ENCODE data around the gene AGPAT4. TPM values are rescaled to one million over a fixed set of nuclear protein-coding genes. Genes with fewer than 3 reads are reported as not detected.
"Not testable (repeated sequence)": the region's sequence is repeated elsewhere in the genome, so short reads cannot be mapped to it uniquely, and the experiment has no call there.

Gene AGPAT4
- total RNA-seq, 1 donor from 2014 or later, result 11.4 TPM

DNA sequence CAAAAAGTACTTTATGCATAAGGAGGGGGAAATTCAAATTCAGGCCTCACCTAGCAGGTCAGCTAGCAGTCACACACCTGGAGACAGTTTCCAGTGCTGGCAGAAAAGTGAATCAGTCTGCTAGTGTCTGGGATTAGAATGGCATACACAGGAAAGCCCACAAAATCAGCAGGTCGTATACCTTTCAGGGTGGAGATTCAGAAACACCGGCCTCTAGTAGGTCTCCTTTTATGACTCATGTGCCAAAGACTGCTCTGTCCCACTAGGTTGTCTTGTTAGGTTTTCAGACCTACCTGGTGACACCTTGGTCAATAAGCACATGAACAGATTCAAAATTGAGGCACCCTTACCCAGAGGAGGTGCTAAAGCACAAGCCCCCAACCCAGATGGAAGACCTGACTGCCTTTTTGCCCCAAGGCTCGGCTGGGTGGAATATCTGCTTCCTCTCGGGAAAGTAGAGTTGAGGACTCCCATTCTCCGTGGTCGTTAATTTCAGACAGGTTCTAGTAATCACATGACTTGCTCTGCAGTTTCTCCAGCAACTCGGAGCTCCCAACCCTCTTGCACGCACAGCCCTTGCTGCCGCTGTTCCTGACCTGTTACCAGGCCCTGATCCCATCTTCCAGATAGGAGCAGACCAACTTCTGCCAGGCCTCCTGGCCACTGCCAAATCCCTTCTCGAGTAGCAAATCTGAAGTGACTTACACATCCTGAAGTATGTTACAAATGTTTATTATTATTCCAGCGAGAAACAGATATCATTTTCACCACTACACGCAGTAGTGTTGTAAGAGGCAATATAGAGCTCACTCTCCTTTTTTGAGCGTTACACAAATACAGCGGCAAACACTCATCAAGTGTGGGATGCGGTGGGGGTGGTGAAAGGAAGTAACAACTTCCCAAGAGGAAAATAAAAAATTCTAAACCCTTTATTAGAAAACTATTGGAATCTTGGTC, 46.6 kb downstream of the AGPAT4 start:
- DNase-seq, result no peak

DNA sequence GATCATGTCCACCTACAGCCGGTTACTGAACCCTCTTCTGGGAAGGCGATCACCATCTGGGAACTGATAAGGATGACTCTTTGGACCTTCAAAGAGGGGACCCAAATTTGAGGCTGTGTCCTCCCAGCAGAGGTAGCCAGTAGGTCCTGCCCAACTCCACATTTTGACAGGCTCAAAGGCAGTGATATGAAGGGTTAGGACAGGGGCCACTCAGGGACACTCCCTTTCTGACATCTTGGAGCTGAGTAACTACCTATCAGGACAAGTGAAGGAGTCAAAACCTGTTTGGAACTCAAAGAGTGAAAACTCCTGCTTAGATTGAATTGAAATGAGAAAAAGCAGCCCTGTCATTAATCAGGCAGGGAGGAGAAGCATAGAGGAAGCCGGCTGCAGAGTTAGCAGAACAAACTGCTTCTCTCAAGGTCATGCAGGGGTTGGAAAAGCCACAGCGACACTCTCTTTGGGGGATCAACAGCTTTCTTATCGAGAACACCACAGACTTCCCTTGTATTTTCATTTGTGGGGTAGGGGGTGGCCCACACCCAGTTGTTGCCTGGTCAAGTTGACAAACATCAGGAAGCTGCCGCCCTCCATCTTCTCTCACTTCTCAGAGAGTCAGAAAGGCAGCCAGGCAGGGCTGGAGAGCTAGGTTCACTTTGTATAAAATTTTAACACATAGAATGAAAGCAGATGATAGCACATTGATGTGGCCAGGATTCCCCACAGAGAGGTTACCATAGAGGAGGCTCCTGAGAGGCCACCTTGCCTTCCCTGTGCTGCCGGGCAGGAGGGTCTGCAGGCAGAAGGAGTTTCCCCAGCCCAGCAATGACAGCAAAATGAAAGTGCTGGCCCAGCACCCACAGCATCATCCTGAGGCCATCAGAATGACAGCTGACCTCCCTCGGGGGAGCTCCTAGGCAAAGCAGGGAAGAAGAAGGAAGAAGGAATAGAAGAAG, 47.6 kb downstream of the AGPAT4 start:
- DNase-seq, result no peak

DNA sequence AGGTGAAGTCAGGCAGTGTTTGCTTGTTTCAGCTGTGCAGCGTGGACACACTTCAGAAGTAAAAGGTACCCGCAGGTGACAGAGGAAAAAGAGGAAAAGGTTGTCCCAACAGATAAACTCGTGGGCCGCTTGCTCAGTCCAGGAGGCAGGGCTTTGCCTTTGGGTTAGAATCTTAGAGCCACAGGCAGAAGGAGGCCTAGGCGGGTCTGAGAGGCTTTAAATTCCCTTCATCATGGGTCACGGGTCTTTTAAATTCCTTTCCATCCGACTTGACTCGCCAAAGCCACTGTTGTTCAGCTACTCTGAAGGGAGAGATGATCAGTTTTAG, 48.2 kb downstream of the AGPAT4 start:
- no peak for DNase-seq

DNA sequence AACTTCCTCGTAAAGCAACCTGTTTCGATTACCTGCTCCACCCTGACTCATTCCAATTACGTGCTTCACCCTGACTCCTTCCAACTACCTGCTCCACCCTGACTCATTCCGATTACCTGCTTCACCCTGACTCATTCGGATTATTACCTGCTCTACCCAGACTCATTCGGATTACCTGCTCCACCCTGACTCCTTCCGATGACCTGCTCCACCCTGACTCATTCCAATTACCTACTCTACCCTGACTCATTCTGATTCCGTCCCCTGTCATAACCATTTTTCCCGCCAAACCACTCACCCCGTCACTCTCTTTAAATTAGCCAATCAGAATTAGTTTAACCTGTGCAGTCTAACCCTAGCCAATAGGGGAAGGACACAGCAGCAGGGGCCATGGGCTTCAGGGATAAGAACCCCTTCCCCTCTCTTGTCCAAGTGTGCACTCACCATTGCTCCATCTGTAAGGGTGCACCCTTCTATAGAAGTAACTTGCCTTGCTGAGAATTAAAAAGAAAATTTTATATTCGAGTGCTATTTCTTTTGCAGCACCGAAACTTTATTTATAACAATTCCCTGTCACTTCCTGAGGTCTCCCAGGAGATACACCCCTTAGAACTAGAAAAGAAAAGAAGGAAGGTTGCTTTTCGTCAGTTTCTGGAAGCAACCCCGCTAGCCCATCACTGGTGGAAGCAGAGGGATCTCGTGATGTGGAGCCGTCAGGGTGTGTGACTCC, 48.7 kb downstream of the AGPAT4 start:
- DNase-seq, result not testable (repeated sequence)

DNA sequence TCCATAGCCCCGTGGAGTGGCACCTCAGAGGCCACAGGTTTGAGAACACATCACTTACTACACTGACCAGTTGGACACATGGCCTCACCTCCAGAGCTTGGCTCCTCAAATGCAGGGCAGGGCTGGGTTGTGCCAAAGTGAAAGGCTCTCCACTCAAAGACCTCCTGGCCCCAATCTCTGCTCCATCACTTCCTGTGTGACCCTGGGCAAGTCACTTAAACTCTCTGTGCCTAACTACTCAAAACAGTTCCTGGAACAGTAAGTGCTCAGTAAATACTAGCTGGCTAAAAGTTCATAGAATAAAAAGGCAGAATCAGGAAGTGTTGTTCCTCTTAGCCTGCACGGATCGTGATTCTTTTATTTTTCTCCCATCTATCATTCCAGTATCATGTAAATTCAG, 50.2 kb downstream of the AGPAT4 start:
- DNase-seq, result no peak

DNA sequence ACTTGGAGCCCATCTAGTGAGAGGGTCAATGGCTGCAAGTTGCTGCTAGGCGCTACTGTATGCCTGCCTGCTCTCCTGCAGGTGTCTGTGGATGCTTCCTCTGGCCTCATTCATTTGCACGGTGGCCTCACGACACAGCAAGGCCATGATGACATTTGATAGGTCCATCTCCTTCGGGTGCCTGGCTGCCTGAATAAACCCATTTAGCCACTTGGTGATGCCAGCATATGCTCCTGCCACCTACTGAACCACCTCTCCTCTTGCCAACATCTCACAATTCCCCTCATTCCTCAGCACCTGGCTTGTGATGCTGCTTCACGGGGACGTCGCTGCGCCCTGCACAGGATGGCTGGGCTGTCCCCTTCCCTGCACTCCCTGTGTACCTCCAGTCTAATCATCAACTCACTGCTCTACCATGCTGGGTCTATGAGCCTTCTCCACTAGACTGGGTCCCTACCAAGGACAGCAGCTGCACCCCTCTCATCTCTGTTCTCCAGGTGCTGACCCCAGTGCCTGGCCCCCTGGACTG, 51.1 kb downstream of the AGPAT4 start:
- no peak for DNase-seq

DNA sequence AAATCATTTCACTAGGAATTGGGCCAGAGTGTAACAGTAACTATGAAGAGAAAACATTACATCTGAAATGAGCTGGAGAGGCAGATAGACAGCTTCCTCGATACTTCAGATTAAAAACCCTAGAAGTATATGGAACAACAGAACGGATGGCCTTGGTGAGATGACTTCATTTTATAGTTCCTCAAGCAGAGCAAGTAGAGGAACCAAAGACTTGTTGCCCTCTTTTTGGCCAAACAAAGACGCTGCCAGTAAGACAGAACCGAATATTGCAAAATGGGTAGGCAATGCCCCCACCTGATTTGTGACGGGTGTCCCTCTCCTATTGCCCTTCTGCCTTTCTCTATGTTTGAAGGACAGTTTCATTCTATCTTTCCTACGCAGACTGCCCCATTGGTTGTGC, 53.5 kb downstream of the AGPAT4 start:
- no peak for DNase-seq

DNA sequence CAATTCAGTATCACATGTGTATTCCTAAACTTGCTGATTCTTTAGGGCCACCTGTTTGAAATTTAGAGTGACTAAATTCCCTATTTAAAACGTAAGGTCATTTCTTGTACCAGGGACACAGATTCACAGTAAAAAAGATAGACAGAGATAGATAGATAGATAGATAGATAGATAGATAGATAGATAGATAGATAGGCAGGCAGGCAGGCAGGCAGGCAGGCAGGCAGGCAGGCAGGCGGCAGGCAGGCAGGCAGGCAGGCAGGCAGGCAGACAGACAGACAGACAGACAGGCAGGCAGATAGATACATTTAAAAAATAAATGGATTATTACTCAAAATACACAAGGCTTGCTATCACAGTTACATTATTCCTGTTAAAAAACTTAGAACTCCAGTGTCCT, 54.2 kb downstream of the AGPAT4 start:
- DNase-seq, result no peak

DNA sequence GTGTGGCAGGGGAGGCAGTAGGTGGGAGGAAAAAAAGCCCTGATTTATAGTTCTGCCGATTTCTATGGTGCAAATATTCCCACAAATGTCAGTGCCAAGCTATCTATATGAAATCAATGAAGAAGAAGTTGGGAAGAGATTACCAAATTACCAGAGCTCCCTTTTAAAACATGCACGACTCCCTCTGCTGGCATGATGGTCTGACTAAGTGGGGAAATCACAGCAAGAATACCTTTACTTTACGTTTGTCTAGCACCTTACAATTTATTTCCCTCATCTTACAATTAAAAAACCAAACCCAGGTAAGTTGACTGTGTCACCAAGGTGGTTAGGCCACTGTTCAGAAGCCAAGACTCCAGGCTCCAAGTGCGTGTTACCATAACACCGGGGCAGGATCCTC, 55.6 kb downstream of the AGPAT4 start:
- DNase-seq, result no peak

DNA sequence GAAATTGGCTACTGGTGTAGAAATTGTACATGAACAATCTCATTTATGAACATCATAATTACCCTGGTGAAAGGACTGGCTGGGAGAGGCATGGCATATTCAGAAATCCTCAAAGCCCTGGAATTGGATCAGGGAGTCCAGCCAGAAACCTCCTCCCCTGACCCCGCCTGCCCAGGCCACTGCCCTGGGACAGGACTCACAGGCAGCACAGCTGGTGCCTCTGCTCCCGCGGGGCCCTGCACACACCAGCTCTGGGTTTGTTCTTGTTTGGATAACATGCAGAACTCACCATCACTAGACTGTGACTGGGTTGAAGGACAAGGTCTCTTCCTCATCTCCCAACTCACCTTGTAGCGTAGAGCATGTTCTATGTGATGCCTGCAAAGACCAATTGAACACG, 56.2 kb downstream of the AGPAT4 start:
- no peak for DNase-seq

DNA sequence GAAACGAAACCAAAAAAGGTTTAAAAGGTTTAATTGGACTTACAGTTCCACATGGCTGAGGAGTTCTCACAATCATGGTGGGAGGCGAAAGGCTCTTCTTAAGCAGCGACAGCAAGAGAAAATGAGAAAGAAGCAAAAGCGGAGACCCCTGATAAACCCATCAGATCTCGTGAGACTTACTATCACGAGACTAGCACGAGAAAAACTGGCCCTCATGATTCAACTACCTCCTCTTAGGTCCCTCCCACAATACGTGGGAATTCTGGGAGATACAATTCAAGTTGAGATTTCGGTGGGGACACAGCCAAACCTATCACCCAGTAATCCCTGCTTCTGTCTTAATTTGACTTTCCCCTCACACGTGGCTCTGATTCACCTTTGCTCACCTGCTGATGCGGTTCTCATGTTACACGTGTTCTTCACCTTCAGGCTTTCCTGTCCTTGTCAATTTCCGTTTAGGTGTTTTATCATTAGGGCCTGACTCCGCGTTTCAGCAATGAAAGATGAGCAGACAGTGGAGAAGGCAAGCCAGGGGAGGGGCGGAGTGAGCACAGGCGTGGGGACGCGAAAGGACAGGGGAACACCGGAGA, 57.1 kb downstream of the AGPAT4 start:
- no peak for DNase-seq

DNA sequence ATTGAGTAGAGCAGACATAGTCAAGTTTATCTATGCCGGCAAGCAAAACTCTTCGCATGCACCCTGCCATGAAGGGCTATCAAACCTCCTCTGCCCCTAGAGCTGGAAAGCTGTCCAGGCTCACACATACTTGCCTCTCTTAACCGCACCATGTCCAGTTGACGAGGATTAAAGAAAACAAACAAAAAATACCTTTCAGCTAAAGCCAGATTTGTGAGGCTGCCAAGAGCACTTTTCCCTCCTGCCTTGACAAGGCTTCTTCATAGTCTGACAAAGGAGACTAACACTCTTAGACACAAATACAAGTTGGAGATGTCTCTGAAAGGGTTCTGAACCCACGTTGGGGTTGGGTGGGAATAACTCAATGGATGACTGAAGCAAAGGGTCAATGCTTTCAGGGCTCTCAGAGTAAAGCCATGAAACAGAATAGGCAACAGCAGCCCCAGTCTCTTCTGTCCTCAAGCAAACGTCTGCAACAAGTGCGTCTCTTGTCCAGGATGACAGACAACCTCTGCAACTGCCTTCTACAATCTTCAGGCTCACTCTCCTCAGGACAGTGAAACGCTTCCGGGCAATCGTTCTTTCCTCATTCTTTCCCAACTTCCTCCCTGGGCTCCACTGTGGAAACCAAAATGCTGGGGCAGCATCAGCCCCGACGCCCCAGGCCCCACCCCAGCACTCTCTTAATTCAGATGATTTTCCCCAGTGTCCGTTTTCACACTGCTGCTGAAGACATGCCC, 57.8 kb downstream of the AGPAT4 start:
- no peak for DNase-seq

DNA sequence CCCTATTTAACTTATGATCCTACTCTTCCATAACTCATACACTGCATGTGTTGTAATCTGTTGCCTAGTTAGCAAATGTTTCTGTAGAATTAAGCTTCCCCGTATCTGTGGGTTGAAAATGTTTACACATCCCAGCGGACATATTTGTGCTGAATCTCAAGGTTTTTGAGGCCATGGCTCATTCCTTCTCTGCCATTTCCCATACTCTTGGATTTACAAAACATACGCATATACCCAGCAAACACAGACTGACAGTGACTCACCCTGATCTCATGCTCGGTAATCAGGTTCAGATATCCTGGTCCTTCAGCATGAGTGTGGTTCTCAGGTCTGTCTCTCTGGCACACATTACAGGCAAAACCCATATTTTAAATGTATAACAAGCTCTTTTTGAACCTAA, 58.7 kb downstream of the AGPAT4 start:
- no peak for DNase-seq

DNA sequence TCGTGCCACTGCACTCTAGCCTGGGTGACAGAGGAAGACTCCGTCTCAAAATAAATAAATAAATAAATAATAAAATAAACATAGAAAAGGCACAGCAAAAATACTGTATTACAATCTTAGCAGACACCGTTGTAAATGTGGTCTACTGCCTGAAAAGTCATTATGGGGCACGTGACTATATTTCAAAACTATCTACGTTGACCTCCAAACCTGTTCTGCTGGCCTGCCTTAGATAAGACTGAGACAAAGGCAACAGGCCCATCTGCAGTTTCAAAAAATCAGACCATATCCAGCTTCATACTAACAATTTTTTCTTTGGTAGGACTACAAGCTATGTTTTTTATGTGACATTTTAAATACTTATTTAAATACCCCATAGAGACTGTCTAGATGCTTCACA, 59.1 kb downstream of the AGPAT4 start:
- DNase-seq, result no peak

DNA sequence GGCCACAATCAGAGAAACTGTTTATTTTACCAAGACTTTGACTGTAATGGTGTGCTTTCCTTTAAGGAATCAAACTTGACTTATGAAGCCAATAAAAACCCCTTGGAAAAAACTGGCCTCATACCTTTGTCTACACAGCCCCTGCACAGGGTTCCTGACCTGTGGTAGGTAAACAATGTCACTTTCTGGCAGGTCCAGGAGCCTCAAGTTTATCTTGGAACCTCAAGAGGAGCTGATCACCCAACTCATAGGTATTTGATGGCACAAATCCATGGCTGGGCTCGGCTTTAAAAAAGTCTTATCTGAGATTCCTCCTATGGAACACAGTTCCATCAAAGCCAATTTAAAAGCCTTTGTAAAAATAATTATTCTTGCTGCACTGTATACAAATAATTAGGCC, 61.0 kb downstream of the AGPAT4 start:
- no peak for DNase-seq

DNA sequence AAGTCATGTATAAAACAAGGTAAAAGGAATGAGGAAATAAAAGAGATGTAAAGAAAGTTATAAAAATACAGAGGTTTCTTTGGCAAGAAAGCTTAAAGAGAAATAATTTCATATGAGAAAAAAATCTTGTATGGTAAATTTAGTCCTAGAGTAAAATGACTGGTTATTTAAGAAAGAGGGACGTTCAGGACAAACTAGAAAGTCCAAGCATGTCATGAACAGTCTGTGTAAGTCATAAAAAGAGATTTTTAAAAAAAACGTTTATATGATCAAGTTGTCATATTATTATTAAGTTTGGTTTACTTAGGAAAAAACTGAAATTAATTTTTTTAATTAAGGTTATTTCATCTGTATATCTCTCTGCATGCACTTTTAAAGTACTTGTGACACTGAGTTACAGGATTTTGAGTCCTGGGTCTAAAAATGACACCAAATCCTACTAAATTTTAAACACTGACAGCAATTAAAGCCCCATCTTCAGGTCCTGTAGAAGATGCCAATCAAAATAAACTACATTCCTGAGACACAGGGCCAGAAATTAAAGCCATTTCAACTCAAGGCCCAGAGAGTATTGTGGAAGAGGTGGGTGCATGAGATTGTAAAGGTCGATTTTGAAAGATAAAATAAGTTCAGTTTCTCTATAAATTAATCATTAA, 62.4 kb downstream of the AGPAT4 start:
- no peak for DNase-seq

DNA sequence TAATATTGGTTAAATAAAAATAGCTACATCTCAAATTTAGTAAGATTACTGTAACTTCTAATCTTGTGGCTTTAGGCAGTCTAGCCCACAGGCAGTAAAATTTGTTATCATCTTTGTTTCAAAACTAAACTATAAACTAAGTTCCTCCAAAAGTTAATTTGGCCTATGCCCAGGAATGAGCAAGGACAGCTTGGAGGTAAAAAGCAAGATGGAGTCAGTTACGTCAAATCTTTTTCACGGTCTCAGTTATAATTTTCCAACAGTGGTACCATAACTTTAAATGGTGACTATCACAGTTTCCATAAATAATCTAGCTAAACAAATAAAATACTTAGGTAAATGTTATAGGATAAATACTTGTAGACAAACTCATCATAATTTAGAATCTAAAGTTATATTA, 63.0 kb downstream of the AGPAT4 start:
- no peak for DNase-seq

DNA sequence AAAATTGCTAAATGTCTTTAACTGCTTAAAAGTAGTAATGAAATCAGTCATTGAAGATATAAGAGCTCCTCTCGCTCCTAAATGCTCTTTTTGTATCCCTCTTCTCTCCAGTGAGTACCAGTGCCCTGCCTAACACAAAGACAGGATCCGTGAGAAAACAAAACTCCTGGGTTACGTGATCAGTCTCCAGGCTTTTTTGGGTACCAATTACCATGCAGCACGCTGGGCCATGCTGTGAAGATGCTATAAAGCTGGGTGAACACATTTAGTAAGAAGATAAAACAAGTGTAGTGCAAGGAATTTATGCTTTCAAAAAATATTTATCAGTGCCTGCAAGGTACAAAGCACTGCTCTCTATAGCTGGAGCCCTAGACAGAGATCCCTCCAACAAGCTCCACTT, 66.7 kb downstream of the AGPAT4 start:
- DNase-seq, result no peak

DNA sequence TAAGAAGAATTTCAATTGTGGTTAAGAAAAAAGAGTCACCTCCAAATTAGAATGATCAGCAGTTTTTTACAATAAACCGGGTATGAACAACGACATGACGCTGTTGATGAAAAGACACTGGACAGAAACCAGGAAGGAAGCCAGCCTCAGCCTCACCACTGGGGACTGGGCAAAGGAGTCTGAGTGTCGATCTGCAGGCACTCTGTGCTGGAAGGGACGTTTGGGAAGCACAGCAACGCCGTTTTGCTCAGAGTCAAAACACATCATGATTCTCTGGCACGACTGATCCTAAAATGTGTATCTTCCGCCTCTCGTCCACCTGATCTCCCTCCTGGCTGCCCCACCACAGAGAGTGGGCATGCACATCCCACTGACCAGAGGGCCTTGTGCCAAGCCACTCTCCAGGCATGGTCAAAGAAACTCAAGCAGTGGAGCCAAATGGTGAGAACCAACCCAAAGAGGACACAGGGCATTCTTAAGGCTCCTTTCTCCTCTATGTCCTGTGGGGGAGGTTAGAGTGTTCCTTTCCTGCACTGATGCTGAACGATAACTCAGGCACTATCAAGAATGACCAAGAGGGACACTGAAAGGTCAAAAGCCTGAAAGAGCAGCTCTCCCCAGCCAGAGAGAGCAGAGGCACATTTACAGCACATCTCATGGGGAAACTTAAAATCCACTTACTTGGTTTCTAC, 68.8 kb downstream of the AGPAT4 start:
- DNase-seq, result no peak
